ENCODE results near the gene RGL4. TPM values are rescaled to one million over a fixed set of nuclear protein-coding genes. Genes with fewer than 3 reads are reported as not detected.

Gene RGL4
- polyA plus RNA-seq, 3 donors from 2014 or later = 40.6 to 47.8 (median 42.8) TPM

GRCh38 chr22:23697031-23697970 lies 6.5 kb downstream of the RGL4 start:
- DNase-seq = no peak
- Mint-ChIP-seq H3K27ac (peak overlapping the region; percentile 98 to 100 (median 100)), H3K4me1 (peaks cover 44 to 49% of the 10 kb centered on the region in 2 donors), H3K36me3 (peaks cover 23 to 43% (median 32%) of the 10 kb centered on the region in 3 donors), H3K27me3 (ENCODE audit: low read depth in 3 of 3) (peaks cover 1 to 6% (median 4%) of the 10 kb centered on the region in 3 donors), H3K9me3 (no peaks in the 10 kb centered on the region), H3K4me3 (peak overlapping the region; percentile 84 to 98 (median 90))

GRCh38 chr22:23698094-23698493 lies 7.3 kb downstream of the RGL4 start:
- Mint-ChIP-seq H3K36me3 (peaks cover 23 to 45% (median 34%) of the 10 kb centered on the region in 3 donors), H3K4me1 (peaks cover 49 to 52% of the 10 kb centered on the region in 2 donors), H3K4me3 (no peak overlapping the region), H3K9me3 (no peaks in the 10 kb centered on the region), H3K27ac (peak overlapping the region; percentile 80 to 100 (median 99)), H3K27me3 (ENCODE audit: low read depth in 3 of 3) (peaks cover 1 to 6% (median 4%) of the 10 kb centered on the region in 3 donors)
- DNase-seq = no peak

GRCh38 chr22:23698673-23699235 lies 7.9 kb downstream of the RGL4 start:
- Mint-ChIP-seq H3K36me3 (peaks cover 23 to 51% (median 35%) of the 10 kb centered on the region in 3 donors), H3K4me1 (peaks cover 51 to 57% of the 10 kb centered on the region in 2 donors), H3K27me3 (ENCODE audit: low read depth in 3 of 3) (peaks cover 1 to 6% (median 4%) of the 10 kb centered on the region in 3 donors), H3K27ac (peak overlapping the region in 5 of 6 donors; percentile 13 to 98 (median 70)), H3K4me3 (no peak overlapping the region), H3K9me3 (no peaks in the 10 kb centered on the region)
- DNase-seq = no peak

- peak overlapping the region in 1 of 6 donors; percentile 13 for H3K27ac Mint-ChIP-seq
- DNase-seq = no peak
- no peak overlapping the region for H3K4me3 Mint-ChIP-seq
- H3K27me3 Mint-ChIP-seq (ENCODE audit: low read depth in 3 of 3) = peaks cover 1 to 6% (median 2%) of the 10 kb centered on the region in 3 donors
- H3K9me3 Mint-ChIP-seq = no peaks in the 10 kb centered on the region
- peaks cover 58 to 65% of the 10 kb centered on the region in 2 donors for H3K4me1 Mint-ChIP-seq
- H3K36me3 Mint-ChIP-seq = peaks cover 35 to 60% (median 40%) of the 10 kb centered on the region in 3 donors
Observed at GRCh38 chr22:23700706-23701105, 9.9 kb downstream of the RGL4 start.

- Mint-ChIP-seq H3K27ac (peak overlapping the region in 4 of 6 donors; percentile 22 to 79 (median 54)), H3K4me1 (peaks cover 31 to 52% of the 10 kb centered on the region in 2 donors), H3K9me3 (no peaks in the 10 kb centered on the region), H3K4me3 (no peak overlapping the region), H3K27me3 (ENCODE audit: low read depth in 3 of 3) (no peaks in the 10 kb centered on the region), H3K36me3 (peaks cover 53 to 88% (median 63%) of the 10 kb centered on the region in 3 donors)
- DNase-seq = no peak
Observed at GRCh38 chr22:23704062-23704461, 13.2 kb downstream of the RGL4 start.

GRCh38 chr22:23704829-23705228 lies 14.0 kb downstream of the RGL4 start:
- Mint-ChIP-seq H3K4me1 (peaks cover 28 to 52% of the 10 kb centered on the region in 2 donors), H3K27me3 (ENCODE audit: low read depth in 3 of 3) (peaks cover 0 to 2% (median 0%) of the 10 kb centered on the region in 3 donors), H3K27ac (peak overlapping the region; percentile 19 to 86 (median 65)), H3K36me3 (peaks cover 52 to 88% (median 65%) of the 10 kb centered on the region in 3 donors), H3K4me3 (peak overlapping the region in 1 of 5 donors; percentile 5), H3K9me3 (no peaks in the 10 kb centered on the region)
- DNase-seq = no peak

GRCh38 chr22:23705358-23705757 lies 14.5 kb downstream of the RGL4 start:
- peaks cover 51 to 88% (median 65%) of the 10 kb centered on the region in 3 donors for H3K36me3 Mint-ChIP-seq

GRCh38 chr22:23708270-23708669 lies 17.5 kb downstream of the RGL4 start:
- DNase-seq = no peak
- H3K27me3 Mint-ChIP-seq (ENCODE audit: low read depth in 3 of 3) = peaks cover 0 to 2% (median 0%) of the 10 kb centered on the region in 3 donors
- no peaks in the 10 kb centered on the region for H3K9me3 Mint-ChIP-seq
- peak overlapping the region in 2 of 6 donors; percentile 11 to 18 for H3K27ac Mint-ChIP-seq
- H3K4me3 Mint-ChIP-seq = no peak overlapping the region
- peaks cover 41 to 81% (median 58%) of the 10 kb centered on the region in 3 donors for H3K36me3 Mint-ChIP-seq
- H3K4me1 Mint-ChIP-seq = peaks cover 21 to 42% of the 10 kb centered on the region in 2 donors

More at GRCh38 chr22:23705358-23705757, 14.5 kb downstream of the RGL4 start:
- no peaks in the 10 kb centered on the region for H3K9me3 Mint-ChIP-seq
- peaks cover 25 to 52% of the 10 kb centered on the region in 2 donors for H3K4me1 Mint-ChIP-seq
- DNase-seq = no peak
- no peak overlapping the region for H3K4me3 Mint-ChIP-seq
- peaks cover 0 to 2% (median 0%) of the 10 kb centered on the region in 3 donors for H3K27me3 Mint-ChIP-seq (ENCODE audit: low read depth in 3 of 3)
- H3K27ac Mint-ChIP-seq = peak overlapping the region in 5 of 6 donors; percentile 19 to 86 (median 69)

GRCh38 chr22:23709107-23709506 lies 18.3 kb downstream of the RGL4 start:
- Mint-ChIP-seq H3K4me1 (peaks cover 20 to 40% of the 10 kb centered on the region in 2 donors), H3K36me3 (peaks cover 45 to 80% (median 59%) of the 10 kb centered on the region in 3 donors), H3K27ac (peak overlapping the region in 2 of 6 donors; percentile 10 to 62), H3K9me3 (no peaks in the 10 kb centered on the region), H3K4me3 (no peak overlapping the region), H3K27me3 (ENCODE audit: low read depth in 3 of 3) (peaks cover 0 to 2% (median 0%) of the 10 kb centered on the region in 3 donors)
- DNase-seq = no peak

GRCh38 chr22:23712256-23712655 lies 21.4 kb downstream of the RGL4 start:
- peaks cover 26 to 55% (median 36%) of the 10 kb centered on the region in 3 donors for H3K36me3 Mint-ChIP-seq
- no peaks in the 10 kb centered on the region for H3K9me3 Mint-ChIP-seq
- peaks cover 0 to 3% (median 0%) of the 10 kb centered on the region in 3 donors for H3K27me3 Mint-ChIP-seq (ENCODE audit: low read depth in 3 of 3)
- H3K4me3 Mint-ChIP-seq = no peak overlapping the region
- no peak for DNase-seq
- peaks cover 22 to 31% of the 10 kb centered on the region in 2 donors for H3K4me1 Mint-ChIP-seq
- no peak overlapping the region for H3K27ac Mint-ChIP-seq

- no peaks in the 10 kb centered on the region for H3K9me3 Mint-ChIP-seq
- peaks cover 0 to 3% (median 0%) of the 10 kb centered on the region in 3 donors for H3K27me3 Mint-ChIP-seq (ENCODE audit: low read depth in 3 of 3)
- no peak for DNase-seq
- H3K27ac Mint-ChIP-seq = peak overlapping the region; percentile 16 to 82 (median 64)
- peaks cover 25 to 35% of the 10 kb centered on the region in 2 donors for H3K4me1 Mint-ChIP-seq
- peak overlapping the region in 3 of 5 donors; percentile 1 to 81 (median 29) for H3K4me3 Mint-ChIP-seq
- peaks cover 19 to 41% (median 23%) of the 10 kb centered on the region in 3 donors for H3K36me3 Mint-ChIP-seq
Observed at GRCh38 chr22:23713696-23714595, 23.1 kb downstream of the RGL4 start.

- H3K27ac Mint-ChIP-seq = peak overlapping the region; percentile 77 to 83 (median 80)
- peaks cover 16 to 31% (median 16%) of the 10 kb centered on the region in 3 donors for H3K36me3 Mint-ChIP-seq
- H3K27me3 Mint-ChIP-seq (ENCODE audit: low read depth in 3 of 3) = peaks cover 0 to 2% (median 0%) of the 10 kb centered on the region in 3 donors
- H3K4me3 Mint-ChIP-seq = peak overlapping the region; percentile 59 to 86 (median 81)
- no peak for DNase-seq
- no peaks in the 10 kb centered on the region for H3K9me3 Mint-ChIP-seq
- H3K4me1 Mint-ChIP-seq = peaks cover 25 to 35% of the 10 kb centered on the region in 2 donors
Observed at GRCh38 chr22:23714596-23715578, 24.1 kb downstream of the RGL4 start.

Measured in immature natural killer cell (primary cell).